KMS-11 (cell line): Measurements from ENCODE around the gene RFPL4A.
"Not testable (repeated sequence)": the region's sequence is repeated elsewhere in the genome, so short reads cannot be mapped to it uniquely, and the experiment has no call there.

Experiments
- H2AFZ ChIP-seq: fragments of 200-600 bp; sonication (generic); 2 replicates; pipeline ENCODE4 v1.6.1; 2016; ENCODE audit warnings: antibody characterized with exemption, mixed run types, low read depth
- H3K27ac ChIP-seq: fragments of 200-600 bp; sonication (generic); 2 replicates; pipeline ENCODE4 v1.6.1; 2016; ENCODE audit warnings: mild to moderate bottlenecking, mixed run types
- H3K27me3 ChIP-seq: fragments of 200-600 bp; sonication (generic); 2 replicates; pipeline ENCODE4 v1.6.1; 2017; ENCODE audit warnings: mild to moderate bottlenecking, low read depth, mixed run types, moderate library complexity; ENCODE audit not compliant: insufficient read depth
- H3K36me3 ChIP-seq: fragments of 200-600 bp; sonication (generic); 2 replicates; pipeline ENCODE4 v1.6.1; 2017; ENCODE audit warnings: mild to moderate bottlenecking, mixed run types; ENCODE audit not compliant: insufficient read depth
- H3K4me1 ChIP-seq: fragments of 200-600 bp; sonication (generic); 2 replicates; pipeline ENCODE4 v1.6.1; 2016; ENCODE audit warnings: mild to moderate bottlenecking, low read depth, mixed run types; ENCODE audit not compliant: poor library complexity, severe bottlenecking
- H3K4me2 ChIP-seq: fragments of 200-600 bp; sonication (generic); 2 replicates; pipeline ENCODE4 v1.7.0; 2016; ENCODE audit warnings: mild to moderate bottlenecking, mixed run types
- H3K4me3 ChIP-seq: fragments of 200-600 bp; sonication (generic); IDR thresholded peaks from 2 replicates; pipeline ENCODE4 v1.6.1; 2017; ENCODE audit warnings: low read depth, low read length, mixed read lengths; ENCODE audit not compliant: insufficient read depth
- H3K79me2 ChIP-seq: fragments of 200-600 bp; sonication (generic); 2 replicates; pipeline ENCODE4 v1.6.1; 2016; ENCODE audit warnings: low read depth, mixed run types; ENCODE audit not compliant: insufficient read depth
- H3K9ac ChIP-seq: fragments of 200-600 bp; sonication (generic); 2 replicates; pipeline ENCODE4 v1.6.1; 2016; ENCODE audit warnings: mild to moderate bottlenecking, mixed run types
- H4K20me1 ChIP-seq: fragments of 200-600 bp; sonication (generic); 2 replicates; pipeline ENCODE4 v1.6.1; 2016; ENCODE audit warnings: mild to moderate bottlenecking, mixed run types; ENCODE audit not compliant: insufficient read depth
- CTCF ChIP-seq: fragments of 200-600 bp; sonication (generic); conservative IDR thresholded peaks from 2 replicates; pipeline ENCODE4 v1.6.1; 2017; ENCODE audit warnings: low read depth, mild to moderate bottlenecking, antibody characterized with exemption, low read length, moderate library complexity, mixed read lengths

The RFPL4A gene

GRCh38 chr19:55750715-55751114 is 8.2 kb upstream of the RFPL4A start:
- H4K20me1 ChIP-seq = no peaks in the 10 kb centered on the region
- H3K27ac ChIP-seq = no peak overlapping the region
- no peaks in the 10 kb centered on the region for H3K79me2 ChIP-seq
- H3K9ac ChIP-seq = no peak overlapping the region
- no peak overlapping the region for H2AFZ ChIP-seq
- H3K36me3 ChIP-seq = no peaks in the 10 kb centered on the region
- H3K4me1 ChIP-seq = no peaks in the 10 kb centered on the region
- no peaks in the 10 kb centered on the region for H3K27me3 ChIP-seq
- no peak for TF ChIP-seq CTCF
- H3K4me3 ChIP-seq = no peak overlapping the region
- no peak overlapping the region for H3K4me2 ChIP-seq

- H3K27me3 ChIP-seq = no peaks in the 10 kb centered on the region
- TF ChIP-seq CTCF = no peak
- H3K4me3 ChIP-seq = no peak overlapping the region
- no peak overlapping the region for H2AFZ ChIP-seq
- H3K36me3 ChIP-seq = no peaks in the 10 kb centered on the region
- no peak overlapping the region for H3K4me2 ChIP-seq
- no peak overlapping the region for H3K9ac ChIP-seq
- H4K20me1 ChIP-seq = no peaks in the 10 kb centered on the region
- H3K27ac ChIP-seq = no peak overlapping the region
- no peaks in the 10 kb centered on the region for H3K79me2 ChIP-seq
- no peaks in the 10 kb centered on the region for H3K4me1 ChIP-seq
Measured at GRCh38 chr19:55753401-55753800, 5.5 kb upstream of the RFPL4A start.

DNA sequence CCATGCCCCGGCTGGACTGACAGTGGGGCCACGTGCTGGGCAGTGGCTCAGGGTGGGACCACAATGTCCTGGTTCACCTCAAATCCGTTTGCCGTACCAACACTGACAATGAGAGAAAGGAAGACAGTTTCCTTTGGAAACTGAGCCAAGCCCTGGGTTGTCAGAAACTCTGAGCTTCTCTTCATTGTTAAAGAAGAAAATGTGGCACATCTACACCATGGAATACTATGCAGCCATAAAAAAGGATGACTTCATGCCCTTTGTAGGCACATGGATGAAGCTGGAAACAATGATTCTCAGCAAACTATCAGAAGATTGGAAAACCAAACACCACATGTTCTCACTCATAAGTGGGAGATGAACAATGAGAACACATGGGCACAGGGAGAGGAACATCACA is 2.1 kb upstream of the RFPL4A start:
- H3K27me3 ChIP-seq, H3K4me3 ChIP-seq, H2AFZ ChIP-seq, H3K9ac ChIP-seq, H3K27ac ChIP-seq, H3K4me2 ChIP-seq, H3K79me2 ChIP-seq, H4K20me1 ChIP-seq, H3K36me3 ChIP-seq, H3K4me1 ChIP-seq: not testable (repeated sequence)

DNA sequence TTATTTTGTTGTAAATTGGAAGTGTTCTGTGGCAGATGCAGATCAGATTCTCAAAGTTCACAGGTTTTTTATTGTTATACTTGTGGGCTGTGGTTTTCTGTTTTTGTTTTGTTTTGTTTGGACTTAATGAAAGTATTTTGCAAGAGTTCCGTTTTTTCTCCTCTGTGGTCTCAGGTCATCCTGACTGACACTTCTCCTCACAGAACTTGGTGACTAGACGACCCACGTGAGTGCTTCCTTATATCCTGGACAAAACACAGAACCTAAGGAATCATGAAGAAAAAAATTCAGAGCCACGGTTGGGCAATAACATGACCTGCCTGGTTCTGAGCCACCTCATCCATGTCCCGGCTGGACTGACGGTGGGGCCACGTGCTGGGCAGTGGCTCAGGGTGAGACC is 7.6 kb downstream of the RFPL4A start:
- Histone ChIP-seq H3K27ac (no peak overlapping the region), H3K36me3 (no peaks in the 10 kb centered on the region), H3K27me3 (no peaks in the 10 kb centered on the region), H3K4me3 (no peak overlapping the region), H2AFZ (no peak overlapping the region), H4K20me1 (no peaks in the 10 kb centered on the region), H3K4me1 (peaks cover 10% of the 10 kb centered on the region), H3K9ac (no peak overlapping the region), H3K79me2 (no peaks in the 10 kb centered on the region), H3K4me2 (peak overlapping the region; percentile 10; the same call in 1 of the 2 replicates)
- TF ChIP-seq CTCF = no peak

- not testable (repeated sequence) for H3K27ac ChIP-seq, H3K27me3 ChIP-seq, H2AFZ ChIP-seq, H3K9ac ChIP-seq, H3K36me3 ChIP-seq, H4K20me1 ChIP-seq, H3K4me1 ChIP-seq, H3K79me2 ChIP-seq, H3K4me2 ChIP-seq, H3K4me3 ChIP-seq
Measured at GRCh38 chr19:55768818-55769217, 9.9 kb downstream of the RFPL4A start, which contains the start of gene RFPL4AL1. Gene RFPL4AL1 (plus strand): TSS chr19:55769118. CDS start chr19:55771805, 2,687 bp downstream.

DNA sequence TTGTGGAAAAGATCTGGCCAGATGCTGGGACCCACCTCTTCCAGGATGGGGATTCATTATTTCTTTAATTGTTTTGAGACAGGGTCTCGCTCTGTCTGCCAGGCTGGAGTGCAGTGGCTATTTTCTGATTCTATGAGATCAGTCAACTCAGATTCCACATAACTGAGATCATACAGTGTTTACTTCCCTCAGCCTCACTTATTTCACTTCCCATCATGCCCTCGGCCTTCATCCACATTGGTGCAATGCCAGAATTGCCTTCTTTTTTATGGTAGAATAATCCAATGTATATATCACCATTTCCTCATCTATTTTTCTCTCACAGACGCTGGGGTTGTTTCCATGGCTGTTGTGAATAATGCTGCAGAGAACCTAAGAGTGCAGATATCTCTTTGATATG is 10.7 kb downstream of the RFPL4A start:
- H3K9ac ChIP-seq, H3K4me3 ChIP-seq, H3K4me2 ChIP-seq, H4K20me1 ChIP-seq, H3K27ac ChIP-seq, H3K79me2 ChIP-seq, H3K27me3 ChIP-seq, H3K36me3 ChIP-seq, H3K4me1 ChIP-seq, H2AFZ ChIP-seq: not testable (repeated sequence)
